Measurements from ENCODE around the gene KBTBD12. TPM values are rescaled to one million over a fixed set of nuclear protein-coding genes. Genes with fewer than 3 reads are reported as not detected.
"Not testable (repeated sequence)": the region's sequence is repeated elsewhere in the genome, so short reads cannot be mapped to it uniquely, and the experiment has no call there.

The KBTBD12 gene
- polyA plus RNA-seq, 2 of the 4 experiments (the other 2 are of a cell fraction): not detected

GRCh38 chr3:127867986-127868385 lies 47.0 kb upstream of the KBTBD12 start:
- DNase-seq (ENCODE audit: low read depth in 1 of 2, low spot score in 1 of 2) (no peak), FAIRE-seq (no peak), ATAC-seq (no peak)
- no peak for TF ChIP-seq ELK1 (IDR thresholded peaks at IDR 0.05; ENCODE audit: low read depth, low read length)
- TF ChIP-seq HOXA7 (CRISPR knock-in tag; IDR thresholded peaks at IDR 0.05): no peak
- no peak for TF ChIP-seq NPAS2 (CRISPR knock-in tag; IDR thresholded peaks at IDR 0.05; ENCODE audit: borderline replicate concordance)
- no peak for TF ChIP-seq ZSCAN20 (CRISPR knock-in tag; IDR thresholded peaks at IDR 0.05)
- no peak for TF ChIP-seq TP53 (CRISPR knock-in tag; IDR thresholded peaks at IDR 0.05)
- no peak for TF ChIP-seq MAFK (IDR thresholded peaks at IDR 0.05; ENCODE audit: partially characterized antibody)
- TF ChIP-seq POLR2AphosphoS2 (conservative IDR thresholded peaks at IDR 0.05; ENCODE audit: low read length): no peak
- no peak for TF ChIP-seq EP300 (IDR thresholded peaks at IDR 0.05)
- TF ChIP-seq HOXB13 (CRISPR knock-in tag; IDR thresholded peaks at IDR 0.05; ENCODE audit: low read depth): no peak
- no peak for TF ChIP-seq RARB (CRISPR knock-in tag; IDR thresholded peaks at IDR 0.05)
- no peak for TF ChIP-seq ESRRA (IDR thresholded peaks at IDR 0.05; ENCODE audit: borderline replicate concordance, low read length)
- TF ChIP-seq E2F6 (IDR thresholded peaks at IDR 0.05; ENCODE audit: borderline replicate concordance, low read depth): no peak
- TF ChIP-seq ATOH8 (CRISPR knock-in tag; IDR thresholded peaks at IDR 0.05; ENCODE audit: low read depth): no peak
- TF ChIP-seq MYC (IDR thresholded peaks at IDR 0.05; ENCODE audit: borderline replicate concordance, low read length): no peak
- no peak for TF ChIP-seq RNF2 (IDR thresholded peaks at IDR 0.05; ENCODE audit: borderline replicate concordance, low read depth)
- no peak for TF ChIP-seq KDM5A (IDR thresholded peaks at IDR 0.05)
- Histone ChIP-seq H3K4me1 (peaks cover 7% of the 10 kb centered on the region; the same call in 1 of the 3 replicates), H3K27ac (no peak overlapping the region), H3K9me3 (no peaks in the 10 kb centered on the region), H3K4me2 (no peak overlapping the region), H3K4me3 (no peak overlapping the region)
- ChIA-PET CTCF (no interaction called here), POLR2A (no interaction called here)

- no peaks in the 10 kb centered on the region for H3K9me3 ChIP-seq
- no peak for DNase-seq (ENCODE audit: low read depth in 1 of 2, low spot score in 1 of 2)
- POLR2A ChIA-PET: no interaction called here
- H3K4me1 ChIP-seq: peaks cover 7% of the 10 kb centered on the region; the same call in 1 of the 3 replicates
- H3K27ac ChIP-seq: no peak overlapping the region
- no peak overlapping the region for H3K4me2 ChIP-seq
- no peak for FAIRE-seq
- H3K4me3 ChIP-seq: no peak overlapping the region
- ATAC-seq: no peak
- CTCF ChIA-PET: no interaction called here
- TF ChIP-seq SMC3 (IDR thresholded peaks at IDR 0.05) (no peak), HOXA7 (CRISPR knock-in tag; IDR thresholded peaks at IDR 0.05) (no peak), NFE2L2 (conservative IDR thresholded peaks at IDR 0.05; ENCODE audit: low read length) (no peak), HES2 (IDR thresholded peaks at IDR 0.05) (no peak)
- WGBS (ENCODE audit: missing lambda C conversion rate): 77% methylated on average over 4 of the region's 4 CpGs
These were observed 44.9 kb upstream of the KBTBD12 start for GRCh38 chr3:127870156-127870555.

- CTCF ChIA-PET: not testable (repeated sequence)
These were observed 40.9 kb upstream of the KBTBD12 start for GRCh38 chr3:127874097-127874496.

More at GRCh38 chr3:127874097-127874496, 40.9 kb upstream of the KBTBD12 start:
- POLR2A ChIA-PET, H3K9me3 ChIP-seq, H3K4me2 ChIP-seq, H3K4me1 ChIP-seq, H3K4me3 ChIP-seq, FAIRE-seq, H3K27ac ChIP-seq: not testable (repeated sequence)
- WGBS (ENCODE audit: missing lambda C conversion rate): 74% methylated on average over 4 of the region's 5 CpGs
- ATAC-seq (peak in 1 of 2 experiments; percentile 34; a peak in 2 of 6 replicates), DNase-seq (ENCODE audit: low read depth in 1 of 2, low spot score in 1 of 2) (peak in 1 of 2 experiments; percentile 19)

Measured in A549 (cell line).